CD4-positive, alpha-beta T cell treated with Interleukin-21 for 1 hour (primary cell): ENCODE results near the gene CDX1.

Experiments
- DNase-seq: peaks from one replicate; pipeline ENCODE4 v3.0.0-alpha.2; 2020

The CDX1 gene

GRCh38 chr5:150163547-150164059, 3.0 kb upstream of the CDX1 start:
- no peak for DNase-seq

- DNase-seq = no peak
Measured at GRCh38 chr5:150164211-150164980, 2.2 kb upstream of the CDX1 start.

GRCh38 chr5:150166037-150166649, 435 bp upstream of the CDX1 start:
- no peak for DNase-seq

- no peak for DNase-seq
Measured at GRCh38 chr5:150167512-150167850, 903 bp downstream of the CDX1 start.

- DNase-seq = no peak
Measured at GRCh38 chr5:150167908-150168307, 1.3 kb downstream of the CDX1 start.

- DNase-seq = no peak
Measured at GRCh38 chr5:150168864-150169263, 2.3 kb downstream of the CDX1 start.

- DNase-seq = no peak
Measured at GRCh38 chr5:150172145-150172544, 5.6 kb downstream of the CDX1 start.

- no peak for DNase-seq
Measured at GRCh38 chr5:150172556-150172955, 6.0 kb downstream of the CDX1 start.

GRCh38 chr5:150173161-150173560, 6.6 kb downstream of the CDX1 start:
- DNase-seq = no peak

GRCh38 chr5:150174285-150174684, 7.7 kb downstream of the CDX1 start:
- no peak for DNase-seq

GRCh38 chr5:150175076-150175475, 8.5 kb downstream of the CDX1 start:
- no peak for DNase-seq

- no peak for DNase-seq
Measured at GRCh38 chr5:150175536-150175935, 9.0 kb downstream of the CDX1 start.

- DNase-seq = no peak
Measured at GRCh38 chr5:150176745-150177477, 10.3 kb downstream of the CDX1 start.

GRCh38 chr5:150177721-150178120, 11.1 kb downstream of the CDX1 start:
- no peak for DNase-seq

- no peak for DNase-seq
Measured at GRCh38 chr5:150178262-150178661, 11.7 kb downstream of the CDX1 start.

- no peak for DNase-seq
Measured at GRCh38 chr5:150179019-150179620, 12.5 kb downstream of the CDX1 start.

GRCh38 chr5:150180241-150181026, 13.9 kb downstream of the CDX1 start:
- no peak for DNase-seq

GRCh38 chr5:150181027-150181426, 14.4 kb downstream of the CDX1 start:
- DNase-seq = no peak

GRCh38 chr5:150181766-150182545, 15.4 kb downstream of the CDX1 start:
- DNase-seq = no peak

- DNase-seq = no peak
Measured at GRCh38 chr5:150182774-150183173, 16.2 kb downstream of the CDX1 start.

- no peak for DNase-seq
Measured at GRCh38 chr5:150183436-150183835, 16.9 kb downstream of the CDX1 start.

- DNase-seq = no peak
Measured at GRCh38 chr5:150184006-150184405, 17.4 kb downstream of the CDX1 start.
